Neural cell (in vitro differentiated cells): Measurements from ENCODE around the gene CCDC149.

ENCODE experiments used
- EP300 ChIP-seq: fragments of 450-650 bp; conservative IDR thresholded peaks from 2 replicates; pipeline ENCODE4 v1.6.1; 2014; ENCODE audit warnings: antibody characterized with exemption, mild to moderate bottlenecking, moderate library complexity; ENCODE audit not compliant: poor library complexity, severe bottlenecking
- EZH2 ChIP-seq: fragments of 200-600, 300-800 bp; shearing (Covaris generic), sonication (generic); IDR thresholded peaks from 2 replicates; pipeline ENCODE4 v1.6.1; 2014; ENCODE audit warnings: antibody characterized with exemption, low read length, borderline replicate concordance, mild to moderate bottlenecking; ENCODE audit not compliant: insufficient read depth, poor library complexity, severe bottlenecking
- POLR2AphosphoS5 ChIP-seq: IDR thresholded peaks from 2 replicates; pipeline ENCODE4 v1.6.1; 2012
- RAD21 ChIP-seq: fragments of 450-650 bp; conservative IDR thresholded peaks from 2 replicates; pipeline ENCODE4 v1.6.1; 2014; ENCODE audit warnings: antibody characterized with exemption, mild to moderate bottlenecking, moderate library complexity
- SMC3 ChIP-seq: fragments of 450-650 bp; conservative IDR thresholded peaks from 2 replicates; pipeline ENCODE4 v1.6.1; 2014; ENCODE audit warnings: antibody characterized with exemption, mild to moderate bottlenecking, moderate library complexity; ENCODE audit not compliant: poor library complexity
- TF ChIP-seq, protein P1 (sequence below): fragments of 450-650 bp; IDR thresholded peaks from 2 replicates; pipeline ENCODE4 v1.5.1; 2014; ENCODE audit warnings: antibody characterized with exemption, mild to moderate bottlenecking, moderate library complexity; ENCODE audit not compliant: poor library complexity, severe bottlenecking
- TF ChIP-seq, protein P2 (sequence below): IDR thresholded peaks from 2 replicates; pipeline ENCODE4 v1.6.1; 2012; ENCODE audit warnings: borderline replicate concordance

DNA sequence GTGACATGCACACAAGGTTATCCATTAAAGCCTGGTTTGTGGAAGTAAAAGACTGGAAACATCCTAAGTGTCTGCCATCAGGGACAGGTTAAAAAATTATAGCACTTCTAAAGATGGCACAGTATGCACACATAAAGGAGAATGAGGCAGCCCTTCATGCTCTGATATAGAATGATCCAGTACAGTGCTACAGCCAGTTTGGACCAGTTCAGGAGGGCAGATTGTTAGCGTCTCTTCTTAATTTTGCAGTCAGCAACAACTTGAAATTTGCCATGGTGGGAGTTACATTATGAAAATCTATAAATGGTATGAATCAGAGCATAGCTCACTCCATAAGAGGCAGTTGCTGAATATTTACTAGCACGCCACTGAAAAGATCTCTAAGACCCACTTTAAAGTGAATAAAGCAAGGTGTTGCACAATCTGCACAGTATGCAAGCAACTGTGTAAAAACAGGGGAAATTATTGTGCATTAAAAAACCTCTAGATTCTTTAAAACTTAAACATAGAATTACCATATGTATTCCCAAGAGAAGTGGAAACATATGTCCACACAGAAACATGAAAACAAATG, 137.7 kb downstream of the CCDC149 start:
- TF ChIP-seq, protein P1, sequence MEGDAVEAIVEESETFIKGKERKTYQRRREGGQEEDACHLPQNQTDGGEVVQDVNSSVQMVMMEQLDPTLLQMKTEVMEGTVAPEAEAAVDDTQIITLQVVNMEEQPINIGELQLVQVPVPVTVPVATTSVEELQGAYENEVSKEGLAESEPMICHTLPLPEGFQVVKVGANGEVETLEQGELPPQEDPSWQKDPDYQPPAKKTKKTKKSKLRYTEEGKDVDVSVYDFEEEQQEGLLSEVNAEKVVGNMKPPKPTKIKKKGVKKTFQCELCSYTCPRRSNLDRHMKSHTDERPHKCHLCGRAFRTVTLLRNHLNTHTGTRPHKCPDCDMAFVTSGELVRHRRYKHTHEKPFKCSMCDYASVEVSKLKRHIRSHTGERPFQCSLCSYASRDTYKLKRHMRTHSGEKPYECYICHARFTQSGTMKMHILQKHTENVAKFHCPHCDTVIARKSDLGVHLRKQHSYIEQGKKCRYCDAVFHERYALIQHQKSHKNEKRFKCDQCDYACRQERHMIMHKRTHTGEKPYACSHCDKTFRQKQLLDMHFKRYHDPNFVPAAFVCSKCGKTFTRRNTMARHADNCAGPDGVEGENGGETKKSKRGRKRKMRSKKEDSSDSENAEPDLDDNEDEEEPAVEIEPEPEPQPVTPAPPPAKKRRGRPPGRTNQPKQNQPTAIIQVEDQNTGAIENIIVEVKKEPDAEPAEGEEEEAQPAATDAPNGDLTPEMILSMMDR, result no peak
- TF ChIP-seq POLR2AphosphoS5 (no peak), SMC3 (no peak), RAD21 (no peak), EZH2 (no peak), EP300 (no peak)
- TF ChIP-seq, protein P2, sequence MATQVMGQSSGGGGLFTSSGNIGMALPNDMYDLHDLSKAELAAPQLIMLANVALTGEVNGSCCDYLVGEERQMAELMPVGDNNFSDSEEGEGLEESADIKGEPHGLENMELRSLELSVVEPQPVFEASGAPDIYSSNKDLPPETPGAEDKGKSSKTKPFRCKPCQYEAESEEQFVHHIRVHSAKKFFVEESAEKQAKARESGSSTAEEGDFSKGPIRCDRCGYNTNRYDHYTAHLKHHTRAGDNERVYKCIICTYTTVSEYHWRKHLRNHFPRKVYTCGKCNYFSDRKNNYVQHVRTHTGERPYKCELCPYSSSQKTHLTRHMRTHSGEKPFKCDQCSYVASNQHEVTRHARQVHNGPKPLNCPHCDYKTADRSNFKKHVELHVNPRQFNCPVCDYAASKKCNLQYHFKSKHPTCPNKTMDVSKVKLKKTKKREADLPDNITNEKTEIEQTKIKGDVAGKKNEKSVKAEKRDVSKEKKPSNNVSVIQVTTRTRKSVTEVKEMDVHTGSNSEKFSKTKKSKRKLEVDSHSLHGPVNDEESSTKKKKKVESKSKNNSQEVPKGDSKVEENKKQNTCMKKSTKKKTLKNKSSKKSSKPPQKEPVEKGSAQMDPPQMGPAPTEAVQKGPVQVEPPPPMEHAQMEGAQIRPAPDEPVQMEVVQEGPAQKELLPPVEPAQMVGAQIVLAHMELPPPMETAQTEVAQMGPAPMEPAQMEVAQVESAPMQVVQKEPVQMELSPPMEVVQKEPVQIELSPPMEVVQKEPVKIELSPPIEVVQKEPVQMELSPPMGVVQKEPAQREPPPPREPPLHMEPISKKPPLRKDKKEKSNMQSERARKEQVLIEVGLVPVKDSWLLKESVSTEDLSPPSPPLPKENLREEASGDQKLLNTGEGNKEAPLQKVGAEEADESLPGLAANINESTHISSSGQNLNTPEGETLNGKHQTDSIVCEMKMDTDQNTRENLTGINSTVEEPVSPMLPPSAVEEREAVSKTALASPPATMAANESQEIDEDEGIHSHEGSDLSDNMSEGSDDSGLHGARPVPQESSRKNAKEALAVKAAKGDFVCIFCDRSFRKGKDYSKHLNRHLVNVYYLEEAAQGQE, result no peak
